Activated CD8-positive, alpha-beta memory T cell treated with anti-CD3 and anti-CD28 coated beads, Interleukin-2, amount 50 U/mL, for 4 hours (primary cell): ENCODE measurements around the gene VPREB3.

Source experiments
- DNase-seq: peaks from one replicate; pipeline ENCODE4 v3.0.0-alpha.2; 2020

The VPREB3 gene

DNA sequence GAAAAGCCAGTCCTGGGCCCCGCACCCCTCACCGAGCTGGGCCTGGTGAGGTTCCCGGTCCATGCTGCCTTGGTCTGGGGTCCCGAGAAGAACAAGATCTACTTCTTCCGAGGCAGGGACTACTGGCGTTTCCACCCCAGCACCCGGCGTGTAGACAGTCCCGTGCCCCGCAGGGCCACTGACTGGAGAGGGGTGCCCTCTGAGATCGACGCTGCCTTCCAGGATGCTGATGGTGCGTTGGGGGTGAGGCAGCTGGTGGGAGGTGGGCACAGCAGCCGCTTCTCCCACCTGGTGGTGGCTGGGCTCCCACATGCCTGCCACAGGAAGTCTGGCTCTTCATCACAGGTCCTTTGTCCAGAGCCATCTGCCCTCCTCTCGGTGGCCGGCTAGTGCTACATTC lies 28.0 kb upstream of the VPREB3 start:
- DNase-seq, result no peak

- DNase-seq, result no peak
Measured at GRCh38 chr22:23781511-23782183, 27.4 kb upstream of the VPREB3 start.

DNA sequence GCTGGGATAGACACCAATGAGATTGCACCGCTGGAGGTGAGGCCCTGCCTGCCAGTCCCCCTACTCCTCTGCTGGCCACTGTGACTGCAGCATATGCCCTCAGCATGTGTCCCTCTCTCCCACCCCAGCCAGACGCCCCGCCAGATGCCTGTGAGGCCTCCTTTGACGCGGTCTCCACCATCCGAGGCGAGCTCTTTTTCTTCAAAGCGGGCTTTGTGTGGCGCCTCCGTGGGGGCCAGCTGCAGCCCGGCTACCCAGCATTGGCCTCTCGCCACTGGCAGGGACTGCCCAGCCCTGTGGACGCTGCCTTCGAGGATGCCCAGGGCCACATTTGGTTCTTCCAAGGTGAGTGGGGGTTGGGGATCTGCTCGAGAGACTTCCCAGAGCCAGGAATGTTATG lies 26.8 kb upstream of the VPREB3 start:
- no peak for DNase-seq

DNA sequence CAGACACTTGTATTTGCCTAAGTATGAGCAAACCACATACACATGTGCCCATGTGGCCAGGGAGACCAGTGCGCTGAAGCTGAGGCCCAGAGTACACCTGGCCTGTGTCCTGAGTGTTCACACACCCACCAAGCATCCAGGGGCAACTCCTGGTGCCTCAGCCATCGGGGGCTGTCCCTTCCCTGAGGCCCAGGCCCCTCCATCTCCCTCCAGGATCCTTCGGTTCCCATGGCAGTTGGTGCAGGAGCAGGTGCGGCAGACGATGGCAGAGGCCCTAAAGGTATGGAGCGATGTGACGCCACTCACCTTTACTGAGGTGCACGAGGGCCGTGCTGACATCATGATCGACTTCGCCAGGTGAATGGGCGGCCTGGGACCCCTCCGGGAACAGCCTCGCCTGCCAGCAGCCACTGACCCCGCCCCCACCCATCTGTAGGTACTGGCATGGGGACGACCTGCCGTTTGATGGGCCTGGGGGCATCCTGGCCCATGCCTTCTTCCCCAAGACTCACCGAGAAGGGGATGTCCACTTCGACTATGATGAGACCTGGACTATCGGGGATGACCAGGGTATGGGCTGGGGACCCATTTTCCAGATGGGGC lies 26.0 kb upstream of the VPREB3 start:
- DNase-seq, result no peak

GRCh38 chr22:23779731-23780130 lies 25.5 kb upstream of the VPREB3 start:
- no peak for DNase-seq

DNA sequence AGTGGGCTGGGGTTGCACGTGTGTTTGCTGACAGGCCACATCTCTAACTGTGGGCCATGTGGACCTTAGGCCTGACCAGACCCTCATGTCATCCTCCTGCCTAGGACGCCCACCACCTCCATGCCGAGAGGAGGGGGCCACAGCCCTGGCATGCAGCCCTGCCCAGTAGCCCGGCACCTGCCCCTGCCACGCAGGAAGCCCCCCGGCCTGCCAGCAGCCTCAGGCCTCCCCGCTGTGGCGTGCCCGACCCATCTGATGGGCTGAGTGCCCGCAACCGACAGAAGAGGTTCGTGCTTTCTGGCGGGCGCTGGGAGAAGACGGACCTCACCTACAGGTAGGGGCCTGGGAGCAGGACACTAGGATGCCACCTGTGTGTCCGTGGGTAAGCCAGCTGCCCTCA lies 24.9 kb upstream of the VPREB3 start:
- no peak for DNase-seq

DNA sequence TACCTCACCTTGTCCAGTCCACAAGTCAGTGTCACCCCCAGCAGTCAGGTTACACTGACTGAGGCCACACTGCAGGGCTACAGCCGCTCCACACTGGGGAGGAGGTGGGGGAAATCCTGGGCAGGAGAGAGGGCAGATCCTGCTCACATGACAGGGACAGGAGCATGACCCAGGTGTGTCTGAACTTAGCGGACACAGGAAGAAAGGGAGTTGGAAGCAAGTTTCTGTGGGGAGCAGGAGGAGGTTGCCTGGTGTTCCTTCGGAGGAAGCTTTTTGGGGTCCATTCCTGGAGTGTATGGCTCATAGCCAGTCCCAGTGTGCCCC lies 24.3 kb upstream of the VPREB3 start:
- DNase-seq, result no peak

GRCh38 chr22:23777776-23778576 lies 23.8 kb upstream of the VPREB3 start:
- DNase-seq, result no peak

DNA sequence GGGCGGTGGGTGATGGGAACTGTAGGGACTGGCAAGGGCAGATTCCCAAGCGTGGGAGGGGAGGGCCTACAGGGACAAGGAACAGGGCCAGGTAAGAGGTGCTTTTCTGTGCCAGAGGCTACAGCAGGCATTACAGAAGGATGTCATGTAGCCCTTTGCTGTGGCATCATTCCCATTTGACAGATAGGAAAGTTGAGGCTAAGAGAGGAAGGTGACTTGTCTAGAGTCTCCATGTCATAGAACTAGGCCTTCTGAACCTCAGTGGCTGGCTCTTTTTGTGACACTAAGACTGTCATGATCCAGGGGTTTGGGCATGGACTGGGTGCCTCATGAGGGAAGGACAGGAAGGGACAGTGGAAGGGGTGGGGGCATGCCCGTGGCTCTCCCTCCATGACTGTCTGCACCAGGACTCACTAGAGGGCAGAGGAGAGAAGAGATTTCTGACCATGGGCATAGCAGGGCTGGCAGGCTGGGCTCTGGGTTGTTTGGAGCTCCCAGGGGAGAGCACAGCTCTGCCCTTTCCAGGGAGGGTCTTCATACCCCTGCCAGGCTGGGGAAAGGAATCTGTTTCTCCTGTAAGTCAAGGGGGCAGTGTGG lies 21.7 kb upstream of the VPREB3 start:
- DNase-seq, result no peak

GRCh38 chr22:23774922-23775436 lies 20.8 kb upstream of the VPREB3 start:
- DNase-seq, result no peak

DNA sequence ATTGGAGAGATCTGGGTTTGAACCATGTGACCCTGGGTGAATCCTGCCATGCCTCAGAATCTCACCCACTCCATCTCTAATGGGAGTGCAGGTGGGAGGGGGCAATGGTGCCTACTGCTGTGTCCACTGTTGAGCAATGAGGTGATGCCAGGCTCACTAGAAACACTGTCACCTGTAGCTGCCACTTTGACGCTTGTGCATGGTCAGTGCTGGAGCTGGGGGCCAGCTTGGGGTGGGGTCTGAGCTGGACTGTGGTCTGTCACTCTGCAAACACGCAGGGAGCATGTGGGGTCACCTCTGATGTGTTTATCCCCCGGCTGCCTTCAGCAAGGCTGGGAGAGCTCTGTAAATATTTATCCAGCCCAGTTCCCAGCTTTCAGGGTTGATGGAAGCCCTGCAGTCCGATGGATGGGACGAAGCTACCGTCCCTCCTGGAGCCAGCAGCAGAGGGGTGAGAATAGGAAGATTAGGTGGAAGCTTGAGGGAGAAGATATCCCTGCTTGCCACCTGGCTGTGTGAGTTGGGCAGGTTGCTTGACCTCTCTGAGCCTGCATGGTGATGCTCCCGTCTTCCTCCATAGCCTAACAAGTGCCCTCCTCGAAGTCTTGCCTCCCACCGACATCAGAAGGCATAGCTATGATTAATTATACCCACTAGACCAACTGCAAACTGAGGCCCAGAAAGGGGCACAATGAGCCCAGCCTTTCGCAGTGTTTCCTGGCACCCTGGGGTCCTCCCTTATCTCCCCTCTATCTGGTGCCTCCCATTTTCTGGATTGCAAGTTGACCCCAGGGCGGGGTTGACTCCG lies 20.1 kb upstream of the VPREB3 start:
- DNase-seq, result no peak

- DNase-seq, result no peak
Measured at GRCh38 chr22:23773483-23774113, 19.4 kb upstream of the VPREB3 start.

- peak; percentile 59 for DNase-seq
Measured at GRCh38 chr22:23772649-23773473, 18.6 kb upstream of the VPREB3 start, which contains the start of gene MMP11. Gene MMP11 (plus strand): TSS chr22:23772849. CDS start chr22:23772871, 22 bp downstream.

GRCh38 chr22:23772315-23772648 lies 18.1 kb upstream of the VPREB3 start:
- DNase-seq, result no peak

DNA sequence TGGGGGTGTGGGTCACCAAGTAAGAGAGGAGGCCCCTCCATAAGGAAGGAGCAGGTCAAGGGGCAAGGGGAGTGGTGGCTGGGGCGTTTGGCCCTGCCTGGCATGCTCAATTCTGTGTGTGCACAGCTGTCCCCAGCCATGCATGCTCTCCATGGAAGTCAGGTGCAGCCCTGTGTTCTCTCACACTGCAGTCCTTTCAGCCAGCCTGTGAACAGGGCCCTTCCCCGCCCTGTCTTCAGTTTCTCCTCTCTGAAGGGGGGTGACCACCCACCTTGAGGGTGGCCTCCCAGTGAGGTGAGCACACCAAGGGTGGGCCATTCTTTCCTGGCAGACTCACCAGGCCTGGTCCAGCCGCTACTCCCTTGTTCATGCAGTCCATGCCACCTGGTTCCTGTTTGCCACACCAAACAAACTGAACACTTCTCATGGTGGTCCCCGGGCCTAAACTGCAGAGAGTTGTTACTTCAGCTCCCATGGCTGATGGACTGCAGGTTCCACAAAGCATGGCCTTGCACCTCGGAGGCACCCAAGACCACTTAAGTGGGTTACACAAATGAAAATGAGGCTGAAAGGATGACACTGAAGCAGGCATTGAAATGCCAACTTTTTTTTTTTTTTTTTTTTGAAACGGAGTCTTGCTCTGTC lies 15.2 kb upstream of the VPREB3 start:
- DNase-seq, result no peak

DNA sequence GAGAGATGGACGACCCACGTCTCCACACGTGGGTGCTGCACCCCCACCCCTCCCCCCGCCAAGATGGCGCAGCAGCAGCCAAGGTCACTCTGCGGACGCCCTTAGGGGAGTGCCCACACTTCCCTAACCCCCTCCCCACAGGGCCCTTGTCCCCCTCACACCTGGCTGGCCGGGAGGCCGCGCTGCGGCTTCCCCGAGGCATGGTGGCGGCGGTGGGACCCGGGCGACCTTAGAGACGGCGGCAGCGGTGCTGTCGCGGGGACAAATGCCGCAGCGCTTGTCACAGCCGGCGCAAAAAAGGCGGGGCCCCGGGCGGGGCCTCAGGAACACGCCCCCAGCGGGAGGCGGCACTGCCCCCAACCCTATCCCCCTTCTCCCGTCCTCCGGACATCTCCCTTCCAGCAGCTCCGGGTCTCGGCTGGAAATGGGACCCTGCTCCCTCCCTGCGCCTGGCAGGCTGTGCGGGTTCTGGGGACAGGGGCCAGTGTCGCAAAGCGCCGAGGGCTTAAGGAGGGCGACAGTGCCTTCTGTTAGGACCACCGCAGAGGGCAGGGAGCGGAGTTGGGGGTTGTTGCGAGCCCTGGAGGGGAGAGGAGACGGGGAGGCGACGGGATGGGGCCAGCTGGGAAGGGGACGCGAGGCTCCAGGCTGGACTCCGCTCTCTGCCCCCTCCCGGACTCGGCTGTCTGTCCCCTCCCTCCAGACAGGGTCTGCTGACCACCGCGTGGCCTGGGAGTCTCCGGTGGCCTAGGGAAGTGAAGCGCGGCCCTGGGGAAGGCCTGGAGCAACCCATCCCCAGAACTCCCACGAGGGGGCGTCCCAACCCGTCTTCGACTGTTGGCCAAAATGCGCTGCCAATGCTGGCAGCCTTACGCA lies 13.7 kb upstream of the VPREB3 start, which contains the start of gene CHCHD10:
CHCHD10 (minus strand) TSS at position 300 of the 876 bp plus-strand sequence; CDS start at position 202, 98 bp downstream.
- peak; percentile 77 for DNase-seq

DNA sequence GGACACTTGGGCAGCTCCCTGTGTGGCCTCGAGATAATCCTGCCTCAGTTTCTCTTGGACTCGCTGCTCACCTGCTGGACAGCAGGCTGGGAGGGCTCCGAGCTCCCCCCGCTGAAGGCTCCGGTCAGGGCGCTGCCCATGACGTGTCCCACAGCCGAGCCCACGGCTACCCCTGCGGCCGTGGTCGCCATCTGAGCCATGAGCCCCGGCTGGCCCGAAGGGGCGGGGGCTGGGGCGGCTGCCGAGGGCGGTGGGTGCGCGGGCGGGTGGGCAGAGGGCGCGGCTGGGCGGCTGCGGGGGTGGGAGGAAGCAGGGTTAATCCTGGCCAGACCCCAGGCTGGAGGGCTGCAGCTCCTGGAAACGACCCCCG lies 13.1 kb upstream of the VPREB3 start:
- no peak for DNase-seq

GRCh38 chr22:23764899-23765881 lies 11.0 kb upstream of the VPREB3 start:
- DNase-seq, result no peak
